ENCODE results near the gene DNMT3A. TPM values are rescaled to one million over a fixed set of nuclear protein-coding genes. Genes with fewer than 3 reads are reported as not detected.

Gene DNMT3A
- total RNA-seq, 1 experiment from 2014 or later = 8.0 TPM

- Mint-ChIP-seq H3K4me3 (ENCODE audit: unreplicated experiment) (peak overlapping the region; percentile 64), H3K36me3 (ENCODE audit: insufficient read depth, unreplicated experiment) (peaks cover 7% of the 10 kb centered on the region), H3K27ac (ENCODE audit: low read depth, unreplicated experiment) (no peak overlapping the region), H3K9me3 (ENCODE audit: unreplicated experiment) (no peaks in the 10 kb centered on the region), H3K27me3 (ENCODE audit: insufficient read depth, unreplicated experiment) (no peaks in the 10 kb centered on the region), H3K4me1 (ENCODE audit: insufficient read depth, unreplicated experiment) (peaks cover 9% of the 10 kb centered on the region)
- BruUV-seq (replicated peaks) = no TSS peak
- POLR2A ChIA-PET = interaction anchor here (0.6 kb wide), 1 partner anchor 212 kb away, joined by 3 read pairs; no protein-coding TSS in a partner anchor
- CTCF ChIA-PET = interaction anchor here (0.7 to 2.7 kb wide), 11 partner anchors 10 to 293 kb away, joined by 3 to 25 read pairs (median 4); no protein-coding TSS in a partner anchor
- intact Hi-C loops (cut with micrococcal nuclease) = loop anchor here (1.0 to 5.0 kb wide), 3 partner anchors 36 to 189 kb away; partner anchors contain the start of gene DNMT3A
- TF ChIP-seq CTCF (IDR thresholded peaks at IDR 0.05; ENCODE audit: unreplicated experiment) = no peak
- DNase-seq (ENCODE audit: unreplicated experiment) = no peak
Observed at GRCh38 chr2:25377822-25378421, 36.2 kb upstream of the DNMT3A start.

GRCh38 chr2:25376750-25377621, 35.3 kb upstream of the DNMT3A start:
- TF ChIP-seq CTCF (IDR thresholded peaks at IDR 0.05; ENCODE audit: unreplicated experiment) = peak; percentile 86
- Mint-ChIP-seq H3K27me3 (ENCODE audit: insufficient read depth, unreplicated experiment) (no peaks in the 10 kb centered on the region), H3K27ac (ENCODE audit: low read depth, unreplicated experiment) (no peak overlapping the region), H3K36me3 (ENCODE audit: insufficient read depth, unreplicated experiment) (peaks cover 7% of the 10 kb centered on the region), H3K9me3 (ENCODE audit: unreplicated experiment) (no peaks in the 10 kb centered on the region), H3K4me3 (ENCODE audit: unreplicated experiment) (peak overlapping the region; percentile 64), H3K4me1 (ENCODE audit: insufficient read depth, unreplicated experiment) (peaks cover 9% of the 10 kb centered on the region)
- DNase-seq (ENCODE audit: unreplicated experiment) = peak; percentile 87
- CTCF ChIA-PET = interaction anchor here (0.6 to 2.7 kb wide), 26 partner anchors 8 to 294 kb away, joined by 3 to 25 read pairs (median 4); no protein-coding TSS in a partner anchor
- no TSS peak for BruUV-seq (replicated peaks)
- intact Hi-C loops (cut with micrococcal nuclease) = loop anchor here (1.0 to 5.0 kb wide), 3 partner anchors 35 to 190 kb away; partner anchors contain the start of gene DNMT3A
- POLR2A ChIA-PET = interaction anchor here (0.6 kb wide), 1 partner anchor 213 kb away, joined by 3 read pairs; no protein-coding TSS in a partner anchor

GRCh38 chr2:25375989-25376545, 34.3 kb upstream of the DNMT3A start:
- H3K4me3 Mint-ChIP-seq (ENCODE audit: unreplicated experiment) = no peak overlapping the region
- BruUV-seq (replicated peaks) = no TSS peak
- H3K27ac Mint-ChIP-seq (ENCODE audit: low read depth, unreplicated experiment) = no peak overlapping the region
- peaks cover 7% of the 10 kb centered on the region for H3K36me3 Mint-ChIP-seq (ENCODE audit: insufficient read depth, unreplicated experiment)
- POLR2A ChIA-PET = no interaction called here
- no peaks in the 10 kb centered on the region for H3K9me3 Mint-ChIP-seq (ENCODE audit: unreplicated experiment)
- TF ChIP-seq CTCF (IDR thresholded peaks at IDR 0.05; ENCODE audit: unreplicated experiment) = no peak
- no peak for DNase-seq (ENCODE audit: unreplicated experiment)
- peaks cover 9% of the 10 kb centered on the region for H3K4me1 Mint-ChIP-seq (ENCODE audit: insufficient read depth, unreplicated experiment)
- intact Hi-C loops (cut with micrococcal nuclease) = loop anchor here (2.0 to 5.0 kb wide), 2 partner anchors 34 to 191 kb away; partner anchors contain the start of gene DNMT3A
- CTCF ChIA-PET = interaction anchor here (0.6 to 2.7 kb wide), 17 partner anchors 9 to 103 kb away, joined by 3 to 25 read pairs (median 4); no protein-coding TSS in a partner anchor
- no peaks in the 10 kb centered on the region for H3K27me3 Mint-ChIP-seq (ENCODE audit: insufficient read depth, unreplicated experiment)
